H9 (cell line): ENCODE data around the gene CDCP1. TPM values are rescaled to one million over a fixed set of nuclear protein-coding genes. Genes with fewer than 3 reads are reported as not detected.

Experiments used
- DNase-seq: peaks from one replicate; pipeline ENCODE4 v3.0.0-alpha.2; 2017
- H2AFZ ChIP-seq: one replicate; pipeline ENCODE4 v1.6.1; 2013; ENCODE audit warnings: mild to moderate bottlenecking, low read length, control low read depth, moderate library complexity
- H2AK5ac ChIP-seq: 2 replicates; pipeline ENCODE4 v1.6.1; 2013; ENCODE audit warnings: low read length, control low read depth, mixed read lengths; ENCODE audit not compliant: insufficient read length
- H2BK120ac ChIP-seq: one replicate; pipeline ENCODE4 v1.6.1; 2013; ENCODE audit warnings: low read depth, mild to moderate bottlenecking, low read length, control low read depth, inconsistent platforms; ENCODE audit not compliant: poor library complexity, severe bottlenecking
- H2BK12ac ChIP-seq: 2 replicates; pipeline ENCODE4 v1.6.1; 2013; ENCODE audit warnings: low read length, control low read depth, mixed read lengths, low read depth; ENCODE audit not compliant: insufficient read length
- H2BK15ac ChIP-seq: 2 replicates; pipeline ENCODE4 v1.6.1; 2013; ENCODE audit warnings: low read depth, low read length, control low read depth
- H2BK20ac ChIP-seq: one replicate; pipeline ENCODE4 v1.6.1; 2013; ENCODE audit warnings: low read depth, mild to moderate bottlenecking, low read length, control low read depth, inconsistent platforms; ENCODE audit not compliant: poor library complexity, severe bottlenecking
- H2BK5ac ChIP-seq: 2 replicates; pipeline ENCODE4 v1.6.1; 2013; ENCODE audit warnings: low read length, control low read depth, mixed read lengths; ENCODE audit not compliant: insufficient read length
- H3K14ac ChIP-seq: 2 replicates; pipeline ENCODE4 v1.6.1; 2013; ENCODE audit warnings: low read length, control low read depth; ENCODE audit not compliant: insufficient read depth
- H3K18ac ChIP-seq: 2 replicates; pipeline ENCODE4 v1.6.1; 2013; ENCODE audit warnings: low read depth, mild to moderate bottlenecking, mixed read lengths, low read length, control low read depth; ENCODE audit not compliant: insufficient read length
- H3K23ac ChIP-seq: 2 replicates; pipeline ENCODE4 v1.6.1; 2013; ENCODE audit warnings: low read length, control low read depth, mixed read lengths, low read depth; ENCODE audit not compliant: insufficient read length
- H3K23me2 ChIP-seq: 2 replicates; pipeline ENCODE4 v1.6.1; 2013; ENCODE audit warnings: low read depth, mild to moderate bottlenecking, mixed read lengths, low read length, control low read depth; ENCODE audit not compliant: insufficient read length, poor library complexity, severe bottlenecking
- H3K27ac ChIP-seq: 2 replicates; pipeline ENCODE4 v1.5.1; 2013; ENCODE audit warnings: low read length, control low read depth, mixed read lengths, low read depth; ENCODE audit not compliant: insufficient read length
- H3K27me3 ChIP-seq: 2 replicates; pipeline ENCODE4 v1.6.1; 2013; ENCODE audit warnings: low read length, control low read depth, inconsistent platforms; ENCODE audit not compliant: insufficient read depth
- H3K4ac ChIP-seq: 2 replicates; pipeline ENCODE4 v1.6.1; 2013; ENCODE audit warnings: low read depth, mild to moderate bottlenecking, control low read depth, inconsistent platforms, low read length, moderate library complexity
- H3K4me1 ChIP-seq: 2 replicates; pipeline ENCODE4 v1.6.1; 2013; ENCODE audit warnings: low read length, control low read depth, inconsistent platforms; ENCODE audit not compliant: insufficient read depth
- H3K4me2 ChIP-seq: 2 replicates; pipeline ENCODE4 v1.6.1; 2013; ENCODE audit warnings: low read length, control low read depth, mixed read lengths; ENCODE audit not compliant: insufficient read length, insufficient read depth
- H3K56ac ChIP-seq: 2 replicates; pipeline ENCODE4 v1.6.1; 2013; ENCODE audit warnings: low read depth, mild to moderate bottlenecking, mixed read lengths, low read length, control low read depth; ENCODE audit not compliant: insufficient read length
- H3K79me1 ChIP-seq: 2 replicates; pipeline ENCODE4 v1.6.1; 2013; ENCODE audit warnings: low read depth, mild to moderate bottlenecking, moderate library complexity, low read length, control low read depth, inconsistent platforms; ENCODE audit not compliant: insufficient read depth, poor library complexity, severe bottlenecking
- H3K79me2 ChIP-seq: 2 replicates; pipeline ENCODE4 v1.6.1; 2013; ENCODE audit warnings: low read length, control low read depth, inconsistent platforms; ENCODE audit not compliant: insufficient read depth
- H3K9ac ChIP-seq: 2 replicates; pipeline ENCODE4 v1.6.1; 2013; ENCODE audit warnings: low read length, control low read depth, mixed read lengths; ENCODE audit not compliant: insufficient read length; ENCODE audit errors: extremely low read depth
- H3K9me3 ChIP-seq: one replicate; pipeline ENCODE4 v1.6.1; 2013; ENCODE audit warnings: low read depth, low read length, inconsistent platforms; ENCODE audit not compliant: control insufficient read depth
- H3T11ph ChIP-seq: one replicate; pipeline ENCODE4 v1.6.1; 2013; ENCODE audit warnings: mild to moderate bottlenecking, low read length, control low read depth, inconsistent platforms
- H4K20me1 ChIP-seq: one replicate; pipeline ENCODE4 v1.6.1; 2013; ENCODE audit not compliant: control insufficient read depth, insufficient read length, insufficient read depth
- H4K5ac ChIP-seq: 2 replicates; pipeline ENCODE4 v1.6.1; 2013; ENCODE audit warnings: low read depth, mild to moderate bottlenecking, mixed read lengths, low read length, control low read depth; ENCODE audit not compliant: insufficient read length
- H4K8ac ChIP-seq: replicated peaks from 2 replicates; pipeline ENCODE4 v1.6.1; 2013; ENCODE audit warnings: low read length, control low read depth, mixed read lengths, low read depth; ENCODE audit not compliant: insufficient read length
- H4K91ac ChIP-seq: 2 replicates; pipeline ENCODE4 v1.6.1; 2013; ENCODE audit warnings: low read depth, mild to moderate bottlenecking, moderate library complexity, mixed read lengths, low read length, control low read depth; ENCODE audit not compliant: insufficient read length
- H3K27ac Mint-ChIP-seq, 3 experiments: 2 replicates in 2 of 3; 3 replicates in 1 of 3; pipeline ENCODE4 v1.8.0; 2020 to 2021; ENCODE audit warnings: mixed read lengths in 3 of 3, mild to moderate bottlenecking in 1 of 3, moderate library complexity in 1 of 3
- H3K27me3 Mint-ChIP-seq: 2 replicates; pipeline ENCODE4 v1.8.0; 2021; ENCODE audit warnings: low read depth, mild to moderate bottlenecking, moderate library complexity, mixed read lengths
- H3K36me3 Mint-ChIP-seq, 3 experiments: 2 replicates in 2 of 3; 3 replicates in 1 of 3; pipeline ENCODE4 v1.8.0; 2020 to 2021; ENCODE audit warnings: low read depth in 3 of 3, mixed read lengths in 3 of 3; ENCODE audit not compliant: insufficient read depth in 1 of 3
- H3K4me1 Mint-ChIP-seq, 2 experiments: 2 replicates each; pipeline ENCODE4 v1.8.0; 2020; ENCODE audit warnings: mixed read lengths in 2 of 2
- H3K4me3 Mint-ChIP-seq, 2 experiments: 2 replicates in 1 of 2; 3 replicates in 1 of 2; pipeline ENCODE4 v1.8.0; 2020 to 2021; ENCODE audit warnings: mild to moderate bottlenecking in 2 of 2, mixed read lengths in 2 of 2, moderate library complexity in 1 of 2
- H3K9me3 Mint-ChIP-seq, 2 experiments: 2 replicates in 1 of 2; 3 replicates in 1 of 2; pipeline ENCODE4 v1.8.0; 2020; ENCODE audit warnings: mild to moderate bottlenecking in 2 of 2, mixed read lengths in 2 of 2, moderate library complexity in 1 of 2
- CTCF ChIP-seq: fragments of 200-600 bp; sonication (generic); conservative IDR thresholded peaks from 3 replicates; pipeline ENCODE4 v1.8.0; 2021; ENCODE audit warnings: antibody characterized with exemption, mild to moderate bottlenecking
- WGBS: extraction: QIAGEN DNeasy Blood & Tissue Kit; methylation state at CpG from one replicate; pipeline ENCODE4 v1.1.7; 2013; ENCODE audit warnings: missing lambda C conversion rate, low lambda C conversion rate, mixed read lengths; ENCODE audit not compliant: insufficient read length; ENCODE audit errors: extremely low coverage; 5-methylcytosine and 5-hydroxymethylcytosine counted together
- total RNA-seq: library from RNA; stranded (reverse); gene quantifications from 2 replicates; pipeline ENCODE4 v1.2.1, GENCODE V29; 2021

Gene CDCP1
- total RNA-seq, 1 experiment from 2014 or later, result 12.9 TPM

- H3K4me2 ChIP-seq, result no peak overlapping the region
- no CpG with 5 or more reads among the region's 3 CpGs for WGBS
These were observed 22.5 kb downstream of the CDCP1 start for GRCh38 chr3:45123581-45124269.

More at GRCh38 chr3:45123581-45124269, 22.5 kb downstream of the CDCP1 start:
- Histone ChIP-seq H4K5ac (no peak overlapping the region), H2BK120ac (no peak overlapping the region), H3K18ac (no peak overlapping the region), H3K9me3 (no peaks in the 10 kb centered on the region), H3T11ph (peak overlapping the region; percentile 8), H3K4ac (no peak overlapping the region; the same call in 1 of the 2 replicates), H2BK15ac (no peak overlapping the region), H3K23ac (peak overlapping the region; percentile 32), H4K8ac (no peak overlapping the region), H3K27ac (no peak overlapping the region), H3K4me1 (no peaks in the 10 kb centered on the region; the same call in 1 of the 2 replicates), H3K23me2 (no peaks in the 10 kb centered on the region), H3K27me3 (no peaks in the 10 kb centered on the region), H2BK20ac (no peak overlapping the region), H2AK5ac (no peak overlapping the region), H2BK5ac (no peak overlapping the region), H3K14ac (no peak overlapping the region), H2BK12ac (no peak overlapping the region), H4K91ac (no peak overlapping the region), H3K9ac (no peak overlapping the region), H2AFZ (no peak overlapping the region), H3K56ac (no peak overlapping the region), H3K79me1 (no peaks in the 10 kb centered on the region), H3K79me2 (no peaks in the 10 kb centered on the region), H4K20me1 (peaks cover 2% of the 10 kb centered on the region)
- Mint-ChIP-seq H3K4me1 (peaks cover 2 to 6% of the 10 kb centered on the region in 2 experiments; a peak in 2 of 4 replicates), H3K27me3 (no peaks in the 10 kb centered on the region; the same call in 1 of the 2 replicates), H3K27ac (0 out of 7 replicates have a peak overlapping the region, but pooled peaks of 1 of the 3 experiments have one; percentile 34), H3K36me3 (no peaks in the 10 kb centered on the region), H3K9me3 (no peaks in the 10 kb centered on the region; a peak in 1 of 5 replicates), H3K4me3 (no peak overlapping the region)
- TF ChIP-seq CTCF, result no peak
- DNase-seq, result no peak
